Sigmoid colon (tissue), 7 donors: ENCODE measurements around the gene CELA2B. TPM values are rescaled to one million over a fixed set of nuclear protein-coding genes. Genes with fewer than 3 reads are reported as not detected.
"Not testable (repeated sequence)": the region's sequence is repeated elsewhere in the genome, so short reads cannot be mapped to it uniquely, and the experiment has no call there.

Experiments
- DNase-seq: peaks from one replicate; pipeline ENCODE4 v3.0.0-alpha.2; 2019
- H3K27ac ChIP-seq, 4 donors: fragments of 200-600 bp; sonication (generic); one replicate each; pipeline ENCODE4 v1.5.1; 2016 to 2019; ENCODE audit warnings: mild to moderate bottlenecking in 1 of 4
- H3K27me3 ChIP-seq, 3 donors: fragments of 200-600 bp; sonication (generic); one replicate each; pipeline ENCODE4 v1.5.1; 2019; ENCODE audit warnings: mild to moderate bottlenecking in 1 of 3
- H3K36me3 ChIP-seq, 4 donors: fragments of 200-600 bp; sonication (generic); one replicate each; pipeline ENCODE4 v1.5.1; 2016 to 2019
- H3K4me1 ChIP-seq, 4 donors: fragments of 200-600 bp; sonication (generic); one replicate each; pipeline ENCODE4 v1.5.1; 2017 to 2019
- H3K4me3 ChIP-seq, 4 donors: fragments of 200-600 bp; sonication (generic); one replicate each; pipeline ENCODE4 v1.5.1; 2017 to 2019; ENCODE audit warnings: mild to moderate bottlenecking in 2 of 4, moderate library complexity in 1 of 4
- H3K9me3 ChIP-seq, 4 donors: fragments of 200-600 bp in 3 of 4; sonication (generic) in 3 of 4; one replicate each; pipeline versions ENCODE4 v1.5.1 to v1.6.1; 2013 to 2019
- EP300 ChIP-seq, 4 donors: sonication (generic); formaldehyde crosslinking; IDR thresholded peaks; one replicate each; pipeline ENCODE4 v1.6.1; 2017; ENCODE audit warnings: antibody characterized with exemption in 4 of 4
- POLR2A ChIP-seq, 2 donors: fragments of 450-650 bp; IDR thresholded peaks; one replicate each; pipeline ENCODE4 v1.6.1; 2016; ENCODE audit warnings: antibody characterized with exemption in 2 of 2, mild to moderate bottlenecking in 2 of 2, moderate library complexity in 2 of 2
- POLR2AphosphoS5 ChIP-seq, 4 donors: sonication (generic); formaldehyde crosslinking; IDR thresholded peaks; one replicate each; pipeline ENCODE4 v1.6.1; 2017; ENCODE audit warnings: antibody characterized with exemption in 4 of 4
- WGBS, 2 donors: extraction: QIAGEN DNeasy Blood & Tissue Kit; methylation state at CpG; one replicate each; pipeline ENCODE4 v1.1.7; 2013; 5-methylcytosine and 5-hydroxymethylcytosine counted together
- intact Hi-C: fragments of 100-400 bp; cut with DNase I; formaldehyde crosslinking; loops from one replicate; pipeline ENCODE4 v1.15.1; 2023
- polyA plus RNA-seq, 3 donors: library from polyadenylated mRNA; stranded (reverse); fragments of 200-250 nt; gene quantifications; one replicate each; pipeline ENCODE4 v1.2.3, GENCODE V29; 2013
- total RNA-seq, 4 donors: library from RNA; depleted of rRNA; stranded (reverse); fragments of >200 nt; gene quantifications; one replicate each; pipeline ENCODE4 v1.1.0, GENCODE V29; 2016
- TF ChIP-seq, protein P1 (sequence below), 4 experiments: fragments of 450-650 bp in 3 of 4; fragments of 200-600 bp in 1 of 4; IDR thresholded peaks; one replicate each; pipeline ENCODE4 v1.5.1; 2016 to 2019; ENCODE audit warnings: antibody characterized with exemption in 4 of 4, mild to moderate bottlenecking in 3 of 4, moderate library complexity in 2 of 4
- donor health status: healthy with polysubstance abuse.
- donor health status: Bipolar disorder and iron deficiency.
- donor health status: healthy.

Gene CELA2B
- total and polyA plus RNA-seq, 7 donors, result not detected

DNA sequence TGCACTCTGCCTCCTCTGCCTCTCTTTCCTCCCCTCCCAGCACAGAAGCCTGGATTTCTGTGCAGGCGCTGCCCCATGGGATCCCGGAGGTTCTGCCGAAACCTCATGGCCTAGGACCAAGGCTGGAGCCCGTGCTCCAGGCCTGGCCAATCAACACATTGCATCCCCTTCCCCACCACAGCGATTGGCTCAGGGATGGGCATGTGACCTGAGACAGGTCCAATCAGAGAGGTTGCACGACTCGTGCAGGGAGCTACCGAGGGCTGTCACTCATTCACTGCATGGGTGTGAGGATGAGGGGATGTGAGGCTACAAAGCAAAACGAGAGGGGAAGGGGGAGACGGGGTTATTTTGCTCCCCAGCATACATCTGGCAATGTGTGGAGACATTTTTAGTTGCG is 3.3 kb upstream of the CELA2B start:
- Histone ChIP-seq H3K4me1 (peaks cover 0 to 7% (median 0%) of the 10 kb centered on the region in 4 donors), H3K9me3 (no peaks in the 10 kb centered on the region), H3K4me3 (no peak overlapping the region), H3K27me3 (no peaks in the 10 kb centered on the region), H3K27ac (no peak overlapping the region), H3K36me3 (no peaks in the 10 kb centered on the region)
- 92% methylated on average over 11 of the region's 11 CpGs for WGBS, 2 donors
- DNase-seq, result no peak
- intact Hi-C loops, result no loop called here
- TF ChIP-seq POLR2AphosphoS5 (IDR thresholded peaks at IDR 0.05) (no peak), POLR2A (IDR thresholded peaks at IDR 0.05) (no peak), EP300 (IDR thresholded peaks at IDR 0.05) (no peak)
- TF ChIP-seq, protein P1, sequence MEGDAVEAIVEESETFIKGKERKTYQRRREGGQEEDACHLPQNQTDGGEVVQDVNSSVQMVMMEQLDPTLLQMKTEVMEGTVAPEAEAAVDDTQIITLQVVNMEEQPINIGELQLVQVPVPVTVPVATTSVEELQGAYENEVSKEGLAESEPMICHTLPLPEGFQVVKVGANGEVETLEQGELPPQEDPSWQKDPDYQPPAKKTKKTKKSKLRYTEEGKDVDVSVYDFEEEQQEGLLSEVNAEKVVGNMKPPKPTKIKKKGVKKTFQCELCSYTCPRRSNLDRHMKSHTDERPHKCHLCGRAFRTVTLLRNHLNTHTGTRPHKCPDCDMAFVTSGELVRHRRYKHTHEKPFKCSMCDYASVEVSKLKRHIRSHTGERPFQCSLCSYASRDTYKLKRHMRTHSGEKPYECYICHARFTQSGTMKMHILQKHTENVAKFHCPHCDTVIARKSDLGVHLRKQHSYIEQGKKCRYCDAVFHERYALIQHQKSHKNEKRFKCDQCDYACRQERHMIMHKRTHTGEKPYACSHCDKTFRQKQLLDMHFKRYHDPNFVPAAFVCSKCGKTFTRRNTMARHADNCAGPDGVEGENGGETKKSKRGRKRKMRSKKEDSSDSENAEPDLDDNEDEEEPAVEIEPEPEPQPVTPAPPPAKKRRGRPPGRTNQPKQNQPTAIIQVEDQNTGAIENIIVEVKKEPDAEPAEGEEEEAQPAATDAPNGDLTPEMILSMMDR (IDR thresholded peaks at IDR 0.05), result no peak

DNA sequence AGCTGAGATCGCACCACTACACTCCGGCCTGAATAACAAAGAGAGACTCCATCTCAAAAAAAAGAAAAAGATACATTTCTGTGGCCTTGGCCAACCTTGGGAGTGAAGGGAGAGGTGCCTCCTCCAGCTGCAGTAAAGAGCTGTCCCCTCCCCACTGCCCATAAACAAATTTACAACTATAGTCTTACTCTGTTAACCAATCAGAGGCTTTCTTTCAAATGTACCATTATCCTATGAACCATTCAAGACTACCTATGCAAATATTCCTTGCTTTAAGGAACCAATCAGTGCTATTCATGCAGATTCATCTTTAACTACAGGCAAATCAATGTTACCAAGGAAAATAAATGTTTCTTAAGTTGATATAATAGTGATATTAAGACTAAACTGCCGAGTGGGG is 1.0 kb downstream of the CELA2B start:
- Histone ChIP-seq H3K9me3 (no peaks in the 10 kb centered on the region), H3K36me3 (no peaks in the 10 kb centered on the region), H3K4me1 (no peaks in the 10 kb centered on the region), H3K27me3 (no peaks in the 10 kb centered on the region), H3K27ac (no peak overlapping the region), H3K4me3 (no peak overlapping the region)
- TF ChIP-seq EP300 (IDR thresholded peaks at IDR 0.05), result no peak
- TF ChIP-seq, protein P1 (IDR thresholded peaks at IDR 0.05), result no peak
- TF ChIP-seq POLR2AphosphoS5 (IDR thresholded peaks at IDR 0.05), result no peak
- TF ChIP-seq POLR2A (IDR thresholded peaks at IDR 0.05), result no peak
- 74 to 90% methylated on average over 3 of the region's 3 CpGs for WGBS, 2 donors
- intact Hi-C loops, result no loop called here
- no peak for DNase-seq

DNA sequence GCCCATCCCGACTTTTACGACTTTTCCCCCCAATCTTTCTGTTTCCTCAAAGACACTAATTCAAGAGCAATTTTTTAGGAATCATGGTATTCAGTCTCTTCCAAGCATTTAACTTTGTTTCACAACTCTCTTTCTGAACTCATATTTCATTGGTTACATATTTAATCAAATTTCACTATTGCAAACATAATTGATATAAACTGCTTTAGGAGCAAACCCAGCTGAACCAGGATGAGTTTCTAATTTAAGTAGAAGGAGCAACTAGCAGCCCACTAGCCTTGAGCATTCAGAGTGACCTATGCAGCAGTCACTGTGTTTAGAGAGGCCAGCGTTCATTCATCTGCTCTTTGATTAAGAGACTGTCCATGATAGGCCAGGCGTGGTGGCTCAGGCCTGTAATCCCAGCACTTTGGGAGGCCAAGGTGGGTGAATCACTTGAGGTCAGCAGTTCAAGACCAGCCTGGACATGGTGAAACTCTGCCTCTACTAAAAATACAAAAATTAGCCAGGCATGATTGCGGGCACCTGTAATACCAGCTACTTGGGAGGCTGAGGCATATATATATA is 1.8 kb downstream of the CELA2B start:
- Histone ChIP-seq H3K4me1 (no peaks in the 10 kb centered on the region), H3K27me3 (no peaks in the 10 kb centered on the region), H3K27ac (no peak overlapping the region), H3K36me3 (no peaks in the 10 kb centered on the region), H3K4me3 (no peak overlapping the region), H3K9me3 (no peaks in the 10 kb centered on the region)
- TF ChIP-seq POLR2A (IDR thresholded peaks at IDR 0.05), result no peak
- TF ChIP-seq EP300 (IDR thresholded peaks at IDR 0.05), result no peak
- no peak for TF ChIP-seq POLR2AphosphoS5 (IDR thresholded peaks at IDR 0.05)
- TF ChIP-seq, protein P1 (IDR thresholded peaks at IDR 0.05), result no peak
- DNase-seq, result no peak
- intact Hi-C loops, result no loop called here
- 60 to 77% methylated on average over 5 of the region's 5 CpGs for WGBS, 2 donors

DNA sequence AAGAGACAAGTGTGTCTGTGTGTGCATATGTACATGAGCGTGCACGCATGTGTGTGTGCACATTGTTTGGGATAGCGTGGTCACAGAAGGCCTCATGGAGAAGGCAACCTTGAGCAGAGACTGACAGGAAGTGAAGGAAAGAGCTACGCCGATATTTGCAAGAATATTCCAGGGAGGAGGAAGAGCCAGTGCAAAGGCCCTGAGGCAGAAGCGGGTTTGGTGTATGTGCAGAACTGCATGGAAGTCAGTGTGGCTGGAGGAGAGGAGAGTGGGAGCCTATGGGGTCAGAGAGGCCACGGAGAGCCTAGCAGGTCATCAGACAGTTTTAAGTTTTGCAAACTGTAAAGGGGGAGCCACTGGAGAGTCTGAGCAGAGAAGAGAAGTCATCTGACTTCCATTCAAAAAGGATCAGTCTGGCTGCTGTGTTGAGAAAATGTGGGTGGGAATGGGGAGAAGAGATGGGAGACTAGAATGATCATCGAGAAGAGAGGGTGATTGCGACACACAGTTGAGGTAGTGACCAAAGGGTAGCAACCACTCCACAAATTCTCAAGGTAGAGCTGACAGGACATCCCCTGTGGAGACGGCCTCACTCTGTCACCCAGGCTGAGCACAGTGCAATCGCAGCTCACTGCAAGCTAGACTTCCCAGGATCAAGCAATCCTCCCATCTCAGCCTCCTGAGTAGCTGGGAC is 3.9 kb downstream of the CELA2B start:
- Histone ChIP-seq H3K4me1 (no peaks in the 10 kb centered on the region), H3K36me3 (no peaks in the 10 kb centered on the region), H3K27ac (no peak overlapping the region), H3K4me3 (no peak overlapping the region), H3K9me3 (no peaks in the 10 kb centered on the region), H3K27me3 (no peaks in the 10 kb centered on the region)
- TF ChIP-seq POLR2A (IDR thresholded peaks at IDR 0.05) (no peak), POLR2AphosphoS5 (IDR thresholded peaks at IDR 0.05) (no peak), EP300 (IDR thresholded peaks at IDR 0.05) (no peak)
- TF ChIP-seq, protein P1 (IDR thresholded peaks at IDR 0.05), result no peak
- 95 to 96% methylated on average over 11 of the region's 11 CpGs for WGBS, 2 donors
- no peak for DNase-seq
- intact Hi-C loops, result no loop called here

DNA sequence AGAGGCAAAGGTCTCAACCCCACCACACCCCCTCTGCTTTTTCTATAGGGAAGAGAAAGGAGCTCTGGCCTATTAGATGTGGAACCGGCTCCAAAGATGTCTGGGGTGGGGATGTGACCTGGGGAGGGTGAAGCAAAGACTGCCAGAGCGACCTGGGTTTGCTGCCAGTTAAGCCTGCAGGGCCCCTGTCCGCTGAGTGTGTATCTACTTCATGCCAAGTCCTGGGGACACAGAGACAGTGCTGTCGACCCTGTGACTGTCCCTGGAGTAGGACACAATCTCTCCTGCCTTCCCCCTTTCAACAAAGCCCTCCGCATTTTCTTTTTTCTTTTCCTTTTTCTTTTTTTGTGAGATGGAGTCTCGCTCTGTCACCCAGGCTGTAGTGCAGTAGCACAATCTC is 6.6 kb downstream of the CELA2B start:
- H3K9me3 ChIP-seq, H3K27ac ChIP-seq, H3K36me3 ChIP-seq, H3K27me3 ChIP-seq, H3K4me1 ChIP-seq, H3K4me3 ChIP-seq, intact Hi-C loops, DNase-seq: not testable (repeated sequence)
- WGBS, 2 donors, result 76 to 90% methylated on average over 6 of the region's 6 CpGs

DNA sequence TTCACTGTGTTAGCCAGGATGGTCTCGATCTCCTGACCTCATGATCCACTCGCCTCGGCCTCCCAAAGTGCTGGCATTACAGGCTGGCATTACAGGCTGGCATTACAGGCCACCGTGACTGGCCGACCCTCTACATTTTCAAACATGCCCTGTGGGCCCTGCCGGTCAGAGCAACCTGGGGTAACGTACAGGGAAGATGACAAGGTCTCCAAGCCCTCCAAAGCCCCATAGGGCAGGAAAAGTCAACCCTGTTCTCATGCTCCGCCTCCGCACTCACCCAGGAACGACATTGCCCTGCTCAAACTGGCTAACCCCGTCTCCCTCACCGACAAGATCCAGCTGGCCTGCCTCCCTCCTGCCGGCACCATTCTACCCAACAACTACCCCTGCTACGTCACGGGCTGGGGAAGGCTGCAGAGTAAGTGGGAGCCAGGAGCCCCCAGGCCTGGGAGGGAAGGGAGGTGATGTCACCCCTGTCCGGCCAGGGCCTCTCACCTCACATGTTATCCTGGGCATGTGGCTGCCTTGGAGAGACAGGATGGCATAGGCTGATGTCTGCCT is 7.2 kb downstream of the CELA2B start:
- H3K9me3 ChIP-seq, DNase-seq, H3K4me1 ChIP-seq, H3K27me3 ChIP-seq, H3K4me3 ChIP-seq, intact Hi-C loops, H3K36me3 ChIP-seq, H3K27ac ChIP-seq: not testable (repeated sequence)
- WGBS, 2 donors, result 81 to 85% methylated on average over 15 of the region's 16 CpGs
